Muscle of arm (tissue), 12 donors: ENCODE data around the gene ZBTB26. TPM values are rescaled to one million over a fixed set of nuclear protein-coding genes. Genes with fewer than 3 reads are reported as not detected.
A peak's percentile ranks its signal among the peaks of the same experiment; 100 is the strongest.
"Not testable (repeated sequence)": the region's sequence is repeated elsewhere in the genome, so short reads cannot be mapped to it uniquely, and the experiment has no call there.

Experiments used
- DNase-seq: peaks from one replicate; pipeline ENCODE4 v3.0.0-alpha.2; 2013
- polyA plus RNA-seq, 12 donors: library from polyadenylated mRNA; unstranded; fragments of 120-200 nt; gene quantifications; one replicate each; pipeline ENCODE4 v1.2.1, GENCODE V29; 2013; ENCODE audit not compliant: insufficient read length in 12 of 12

ZBTB26 gene
- polyA plus RNA-seq, 12 donors: 8.8 to 11.3 (median 10.6) TPM; not detected in 1

GRCh38 chr9:122930541-122931225 is 629 bp downstream of the ZBTB26 start:
- peak; percentile 32 for DNase-seq

DNA sequence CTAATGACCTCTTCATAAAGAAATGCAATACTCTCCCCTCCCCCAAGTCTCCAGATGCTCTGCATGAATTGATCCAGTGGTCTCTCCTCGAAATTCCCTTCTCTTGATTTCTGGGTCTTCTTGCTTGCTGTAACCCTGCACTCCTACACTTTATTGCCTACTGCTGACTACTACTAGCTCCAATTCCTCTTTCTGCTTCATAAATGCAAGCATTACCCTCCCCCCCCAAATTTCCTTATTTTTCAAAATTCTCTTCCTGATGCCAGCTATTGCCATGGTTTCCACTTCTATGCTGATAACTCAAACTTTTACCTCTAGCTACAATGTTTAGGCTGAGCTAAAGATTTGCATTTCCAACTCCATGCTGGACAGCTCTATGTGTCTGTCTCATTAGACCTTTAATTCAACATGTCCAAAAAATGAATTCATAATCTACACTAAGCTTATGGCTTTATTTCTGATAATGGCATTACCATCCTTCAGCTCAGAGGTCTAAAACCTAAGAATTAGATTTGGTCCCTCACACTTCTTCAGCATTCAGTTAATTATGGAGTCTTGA is 1.4 kb downstream of the ZBTB26 start:
- no peak for DNase-seq

DNA sequence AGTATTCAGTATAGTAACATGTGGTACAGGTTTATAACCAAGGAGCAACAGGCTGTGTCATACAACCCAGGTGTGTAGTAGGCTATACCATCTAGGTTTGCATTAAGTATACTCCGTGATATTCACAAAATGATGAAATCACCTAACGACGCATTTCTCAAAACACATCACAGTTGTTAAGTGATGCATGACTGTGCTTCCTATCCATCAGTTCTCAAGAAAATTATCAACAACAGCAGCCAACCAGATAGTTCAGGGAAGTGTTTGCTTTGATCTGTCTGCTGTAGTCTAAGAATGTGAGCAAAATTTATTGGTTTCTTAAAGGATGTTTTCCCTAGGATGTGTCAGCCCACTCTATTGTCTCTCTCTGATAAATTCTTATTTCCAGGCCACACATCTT is 7.4 kb downstream of the ZBTB26 start:
- no peak for DNase-seq

DNA sequence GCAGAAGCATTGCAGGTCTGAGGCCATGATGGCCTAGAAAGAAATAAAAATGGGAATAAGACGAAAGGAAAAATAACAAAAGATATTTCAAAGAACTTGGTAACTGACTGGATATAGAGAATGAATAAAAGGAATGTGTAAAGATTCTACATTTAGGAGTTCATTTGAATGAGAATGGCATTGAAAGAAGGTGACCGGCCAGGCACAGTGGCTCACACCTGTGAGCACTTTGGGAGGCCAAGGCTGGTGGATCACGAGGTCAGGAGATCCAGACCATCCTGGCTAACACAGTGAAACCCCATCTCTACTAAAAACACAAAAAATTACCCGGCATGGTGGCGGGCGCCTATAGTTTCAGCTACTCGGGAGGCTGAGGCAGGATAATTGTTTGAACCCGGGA is 8.6 kb downstream of the ZBTB26 start:
- DNase-seq: no peak

- no peak for DNase-seq
These were observed 13.0 kb downstream of the ZBTB26 start for GRCh38 chr9:122918310-122918709.

DNA sequence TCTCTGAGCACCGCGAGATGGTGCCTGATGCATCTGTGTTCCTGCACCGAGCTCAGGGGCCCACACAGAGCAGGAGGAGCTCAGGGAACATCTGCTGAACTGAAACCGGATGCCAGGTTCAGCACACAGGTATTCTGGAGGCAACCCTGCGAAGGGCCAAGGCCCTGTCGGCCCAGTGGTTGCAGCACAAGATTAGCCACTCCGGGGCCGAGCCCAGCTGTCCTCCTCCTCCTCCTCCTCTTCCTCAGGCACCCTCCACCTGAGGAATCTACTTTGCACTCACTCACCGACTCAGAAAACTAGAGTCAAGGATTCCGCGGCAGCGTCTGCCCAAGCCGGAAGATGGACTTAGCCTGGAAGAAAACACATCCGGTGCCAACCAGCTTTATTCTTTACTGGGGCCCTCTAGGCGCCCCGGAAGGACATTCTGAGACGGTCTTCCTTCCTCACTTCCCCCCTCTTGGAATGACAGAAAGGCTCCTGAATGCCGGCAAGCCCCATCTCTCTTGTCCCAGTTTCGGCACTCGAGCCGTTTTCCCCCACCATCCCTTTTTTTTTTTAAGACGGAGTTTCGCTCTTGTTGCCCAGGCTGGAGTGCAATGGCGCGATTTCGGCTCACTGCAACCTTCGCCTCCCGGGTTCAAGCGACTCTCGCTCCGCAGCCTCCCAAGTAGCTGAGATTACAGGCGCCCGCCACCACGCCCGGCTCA is 18.2 kb downstream of the ZBTB26 start, which contains the start of gene ZBTB6:
Gene ZBTB6 (minus strand): TSS at position 360 of the 710 bp plus-strand sequence. CDS start 1,251 bp downstream, outside the sequence.
- peak; percentile 85 for DNase-seq

- DNase-seq: no peak
These were observed 18.7 kb downstream of the ZBTB26 start for GRCh38 chr9:122912671-122912963.

GRCh38 chr9:122906122-122906521 is 25.2 kb downstream of the ZBTB26 start:
- DNase-seq: not testable (repeated sequence)

GRCh38 chr9:122904823-122905710 is 26.2 kb downstream of the ZBTB26 start, which contains the start of gene RC3H2:
Gene RC3H2, minus strand, starts transcription at chr9:122905359. Its CDS starts 7,850 bp downstream, at chr9:122897509.
- DNase-seq: peak; percentile 100

DNA sequence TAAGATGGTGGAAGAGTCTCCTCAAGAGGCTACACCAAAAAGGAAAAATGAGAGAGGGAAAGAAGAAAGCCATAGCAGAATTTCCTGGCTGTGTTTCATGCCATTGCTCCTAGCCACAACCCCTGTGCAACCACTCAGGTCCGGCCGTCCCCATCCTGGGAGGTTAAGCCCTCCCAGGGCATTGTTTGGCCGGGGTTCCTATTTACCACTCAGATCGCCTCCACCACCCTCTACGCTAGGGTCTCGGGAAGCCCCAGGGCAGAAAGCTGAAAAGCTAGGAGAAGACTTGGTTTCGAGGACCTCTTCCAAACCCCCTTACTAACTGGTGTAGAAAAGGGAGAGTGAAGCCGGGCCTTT is 26.9 kb downstream of the ZBTB26 start:
- peak; percentile 45 for DNase-seq

GRCh38 chr9:122900791-122901190 is 30.5 kb downstream of the ZBTB26 start:
- no peak for DNase-seq

- DNase-seq: no peak
These were observed 33.3 kb downstream of the ZBTB26 start for GRCh38 chr9:122897969-122898368.

DNA sequence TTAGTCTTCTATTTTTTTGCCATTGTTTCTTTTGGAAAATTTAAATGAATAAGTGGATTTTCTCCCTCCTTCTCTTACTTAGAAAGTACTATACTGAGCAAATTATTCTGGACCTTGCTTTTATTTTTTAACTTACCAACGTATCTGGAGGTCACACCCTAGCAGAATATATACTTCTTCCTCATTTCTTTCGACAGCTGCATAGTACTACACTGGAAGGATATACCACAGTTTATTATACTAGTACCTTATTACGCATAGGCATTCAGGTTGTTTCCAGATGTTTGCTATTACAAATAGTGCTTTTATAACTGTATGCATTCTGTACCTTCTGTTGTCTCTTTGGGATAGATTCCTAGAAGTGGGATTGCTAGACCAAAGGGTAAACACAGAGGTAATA is 42.8 kb downstream of the ZBTB26 start:
- DNase-seq: no peak

- no peak for DNase-seq
These were observed 48.2 kb downstream of the ZBTB26 start for GRCh38 chr9:122883125-122883524.

- DNase-seq: no peak
These were observed 51.9 kb downstream of the ZBTB26 start for GRCh38 chr9:122879443-122879842.

DNA sequence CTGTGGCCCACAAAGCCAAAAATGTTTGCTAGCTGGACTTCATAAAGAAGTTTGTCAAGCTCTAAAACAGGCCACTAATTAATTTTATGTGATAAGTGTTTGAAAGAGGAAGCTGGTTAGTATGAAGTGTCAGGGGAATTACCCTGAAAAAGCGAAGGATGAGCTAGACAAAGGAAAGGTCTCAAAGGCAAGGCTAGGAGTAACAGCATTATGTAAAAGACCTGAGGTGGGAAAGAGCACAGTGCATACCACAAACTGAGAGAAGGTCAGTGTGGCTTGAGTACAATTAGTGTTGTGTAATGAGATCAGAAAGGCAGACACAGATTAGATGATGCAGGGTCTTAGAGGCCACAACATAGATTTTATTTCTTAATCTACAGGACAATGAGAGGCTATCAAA is 55.8 kb downstream of the ZBTB26 start:
- no peak for DNase-seq

GRCh38 chr9:122867276-122867675 is 64.0 kb downstream of the ZBTB26 start:
- not testable (repeated sequence) for DNase-seq

DNA sequence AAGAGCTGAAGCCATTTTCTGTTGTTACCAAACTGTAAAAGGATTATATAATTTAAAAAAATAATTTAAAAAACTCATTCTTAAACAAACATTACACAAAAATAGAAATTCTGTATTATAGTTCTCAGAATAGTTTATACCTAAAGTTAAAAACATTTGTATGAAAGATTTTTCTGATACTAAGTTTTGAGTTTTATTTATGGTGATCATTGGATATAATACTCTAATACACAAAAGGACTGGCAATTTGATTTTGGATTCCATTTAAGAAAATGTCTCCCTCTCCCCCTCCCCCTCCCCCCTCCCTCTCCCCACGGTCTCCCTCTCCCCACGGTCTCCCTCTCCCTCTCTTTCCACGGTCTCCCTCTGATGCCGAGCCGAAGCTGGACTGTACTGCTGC is 65.2 kb downstream of the ZBTB26 start:
- no peak for DNase-seq
